Neural cell (in vitro differentiated cells): Measurements from ENCODE around the gene UBAP2.
"Not testable (repeated sequence)": the region's sequence is repeated elsewhere in the genome, so short reads cannot be mapped to it uniquely, and the experiment has no call there.

Experiments
- CTCF ChIP-seq: fragments of 450-650 bp; IDR thresholded peaks from 2 replicates; pipeline ENCODE4 v1.5.1; 2014; ENCODE audit warnings: antibody characterized with exemption, mild to moderate bottlenecking, moderate library complexity; ENCODE audit not compliant: poor library complexity, severe bottlenecking
- EZH2 ChIP-seq: fragments of 200-600, 300-800 bp; shearing (Covaris generic), sonication (generic); IDR thresholded peaks from 2 replicates; pipeline ENCODE4 v1.6.1; 2014; ENCODE audit warnings: antibody characterized with exemption, low read length, borderline replicate concordance, mild to moderate bottlenecking; ENCODE audit not compliant: insufficient read depth, poor library complexity, severe bottlenecking
- REST ChIP-seq: IDR thresholded peaks from 2 replicates; pipeline ENCODE4 v1.6.1; 2012; ENCODE audit warnings: borderline replicate concordance

- TF ChIP-seq CTCF, REST, EZH2: not testable (repeated sequence)
These were observed 6.6 kb downstream of the UBAP2 start for GRCh38 chr9:34042074-34042473.
